G401 (cell line): ENCODE results near the gene AEBP1. TPM values are rescaled to one million over a fixed set of nuclear protein-coding genes. Genes with fewer than 3 reads are reported as not detected.

Experiments used
- DNase-seq: peaks from one replicate; pipeline ENCODE4 v3.0.0-alpha.2; 2015; ENCODE audit warnings: low spot score
- in situ Hi-C: cut with HindIII; loops from 2 replicates; pipeline ENCODE4 v1.10.0; 2016; ENCODE audit warnings: low sequenced_read_pairs, mixed read lengths
- total RNA-seq: library from RNA; depleted of rRNA; stranded (reverse); fragments of >200 nt; shearing (Covaris generic); gene quantifications from 2 replicates; pipeline ENCODE4 v1.2.3, GENCODE V29; 2014

AEBP1 gene
- total RNA-seq, 1 experiment from 2014 or later, result 0.27 TPM

DNA sequence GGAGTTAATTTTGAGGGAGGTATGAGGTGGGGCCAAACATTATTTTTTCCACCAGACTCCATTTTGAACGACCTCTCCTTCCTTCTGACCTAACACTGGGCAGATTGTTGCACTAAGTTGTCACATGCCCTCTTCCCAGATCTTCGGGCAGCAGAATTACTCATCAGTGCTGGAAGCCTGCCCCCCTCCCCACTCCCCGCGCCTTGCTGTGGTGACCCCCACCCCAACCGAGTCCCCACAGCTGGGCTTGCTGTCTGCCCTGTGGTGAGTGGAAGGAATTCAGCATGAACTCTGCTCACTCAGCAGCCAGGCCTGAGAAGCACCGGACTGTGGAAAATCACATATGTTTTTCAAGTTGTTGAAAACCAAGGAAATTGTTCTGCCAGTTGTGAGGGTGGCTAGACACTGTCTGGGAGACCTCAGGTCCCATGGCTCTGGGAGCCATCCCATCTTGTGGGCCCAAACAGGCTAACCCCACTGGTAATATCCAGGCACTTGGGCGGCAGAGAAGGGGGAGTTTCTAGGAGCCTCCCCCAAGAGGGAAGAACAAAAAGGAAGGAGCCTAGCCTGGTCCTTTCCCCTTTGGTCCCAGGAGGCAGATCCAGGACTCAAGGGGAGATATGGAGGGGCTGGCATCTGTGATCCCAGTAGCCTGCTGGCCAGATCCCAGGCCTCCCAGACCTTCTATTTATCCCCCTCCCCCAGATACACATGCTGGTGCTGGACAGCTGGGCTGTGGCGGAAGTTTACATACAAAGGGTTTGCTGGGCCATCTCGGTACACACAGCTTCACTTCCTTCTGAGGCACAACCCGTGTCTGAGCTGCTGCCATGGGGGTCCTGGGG, 3.5 kb upstream of the AEBP1 start:
- in situ Hi-C loops, result no loop called here
- no peak for DNase-seq

- no peak for DNase-seq
- in situ Hi-C loops, result no loop called here
Measured at GRCh38 chr7:44101303-44101965, 2.7 kb upstream of the AEBP1 start.

- no peak for DNase-seq
- in situ Hi-C loops, result no loop called here
Measured at GRCh38 chr7:44101966-44102845, 1.9 kb upstream of the AEBP1 start.

DNA sequence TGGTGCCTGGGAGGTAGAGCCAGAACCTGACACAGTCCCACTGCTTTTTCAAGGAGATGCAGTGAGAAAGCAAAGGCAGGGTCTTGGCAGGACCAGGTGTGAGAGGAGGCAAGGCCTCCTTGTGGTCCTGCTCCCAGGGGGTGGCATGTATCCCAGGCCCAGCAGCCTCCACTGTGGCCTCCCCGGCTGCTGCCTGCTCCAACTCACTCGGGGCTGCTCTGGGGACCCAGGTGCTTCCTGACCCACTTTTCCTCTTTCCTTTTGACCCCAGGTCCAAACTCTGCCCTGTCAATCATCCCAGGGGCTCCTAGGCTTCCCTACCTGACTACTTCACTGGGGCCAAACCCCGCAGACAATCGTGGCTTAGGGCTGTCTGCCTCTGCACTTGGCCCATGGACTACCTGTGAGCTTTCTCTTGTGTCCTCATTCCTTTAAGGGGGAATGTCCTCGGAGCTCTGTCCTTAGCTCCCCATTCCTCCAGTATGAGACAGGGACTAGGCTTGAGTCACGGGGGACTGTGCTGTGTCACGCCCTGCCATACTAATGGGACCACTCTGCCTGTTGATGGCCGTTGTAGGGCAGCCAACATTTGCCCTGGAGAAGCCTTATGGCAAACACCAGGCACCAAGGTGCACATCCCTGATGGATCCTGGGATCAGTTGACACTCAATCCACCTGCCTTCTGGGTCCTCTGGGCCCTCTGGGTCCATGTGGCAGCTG, 1.1 kb upstream of the AEBP1 start:
- DNase-seq, result no peak
- in situ Hi-C loops, result no loop called here

- in situ Hi-C loops, result no loop called here
- no peak for DNase-seq
Measured at GRCh38 chr7:44103566-44103922, 601 bp upstream of the AEBP1 start.

DNA sequence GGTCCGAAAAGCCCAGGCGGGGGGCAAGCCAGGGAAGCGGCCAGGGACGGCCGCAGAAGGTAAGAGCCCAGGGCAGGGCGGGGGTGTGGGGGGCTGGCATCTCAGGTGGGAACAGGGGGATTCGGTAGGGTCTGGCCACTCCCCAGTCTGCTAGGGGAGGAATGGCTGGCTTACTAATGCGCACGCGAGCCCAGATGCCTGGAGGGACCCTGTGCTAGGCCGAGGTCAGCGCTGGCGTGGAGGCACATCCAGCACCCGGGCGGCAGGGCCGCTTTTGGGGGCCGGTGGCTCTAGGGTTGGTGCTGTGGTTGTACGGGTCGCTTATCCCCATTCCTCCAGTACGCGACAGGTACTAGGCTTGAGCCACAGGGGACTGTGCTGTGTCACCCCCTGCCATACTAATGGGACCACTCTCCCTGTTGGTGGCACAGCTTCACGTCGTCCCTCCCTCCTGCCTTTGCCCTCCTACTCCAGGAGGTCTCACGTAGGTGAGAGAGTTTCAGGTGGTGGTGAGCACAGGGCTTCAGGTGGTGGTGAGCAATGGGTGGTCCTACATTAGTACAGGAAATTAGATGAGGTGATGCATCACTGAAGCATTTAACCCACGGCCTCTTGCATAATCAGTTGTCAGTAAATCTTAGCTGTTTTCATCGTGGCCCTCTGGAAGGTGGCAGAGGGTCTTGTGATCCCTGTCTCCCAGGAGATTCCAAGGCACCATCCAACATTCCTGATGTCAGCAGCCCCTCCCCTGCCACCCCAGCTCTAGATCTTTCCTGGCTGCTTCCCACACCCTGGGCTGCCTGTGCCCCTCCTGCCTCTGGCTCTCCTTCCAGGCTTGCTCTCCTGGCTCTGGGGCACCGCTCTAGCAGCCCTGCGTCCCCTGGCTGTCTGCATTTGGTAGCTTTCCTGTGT, 971 bp downstream of the AEBP1 start:
- in situ Hi-C loops, result no loop called here
- no peak for DNase-seq

GRCh38 chr7:44105832-44106231, 1.7 kb downstream of the AEBP1 start:
- in situ Hi-C loops, result no loop called here

GRCh38 chr7:44106311-44107065, 2.3 kb downstream of the AEBP1 start:
- in situ Hi-C loops, result no loop called here
- DNase-seq, result no peak

More at GRCh38 chr7:44105832-44106231, 1.7 kb downstream of the AEBP1 start:
- no peak for DNase-seq

DNA sequence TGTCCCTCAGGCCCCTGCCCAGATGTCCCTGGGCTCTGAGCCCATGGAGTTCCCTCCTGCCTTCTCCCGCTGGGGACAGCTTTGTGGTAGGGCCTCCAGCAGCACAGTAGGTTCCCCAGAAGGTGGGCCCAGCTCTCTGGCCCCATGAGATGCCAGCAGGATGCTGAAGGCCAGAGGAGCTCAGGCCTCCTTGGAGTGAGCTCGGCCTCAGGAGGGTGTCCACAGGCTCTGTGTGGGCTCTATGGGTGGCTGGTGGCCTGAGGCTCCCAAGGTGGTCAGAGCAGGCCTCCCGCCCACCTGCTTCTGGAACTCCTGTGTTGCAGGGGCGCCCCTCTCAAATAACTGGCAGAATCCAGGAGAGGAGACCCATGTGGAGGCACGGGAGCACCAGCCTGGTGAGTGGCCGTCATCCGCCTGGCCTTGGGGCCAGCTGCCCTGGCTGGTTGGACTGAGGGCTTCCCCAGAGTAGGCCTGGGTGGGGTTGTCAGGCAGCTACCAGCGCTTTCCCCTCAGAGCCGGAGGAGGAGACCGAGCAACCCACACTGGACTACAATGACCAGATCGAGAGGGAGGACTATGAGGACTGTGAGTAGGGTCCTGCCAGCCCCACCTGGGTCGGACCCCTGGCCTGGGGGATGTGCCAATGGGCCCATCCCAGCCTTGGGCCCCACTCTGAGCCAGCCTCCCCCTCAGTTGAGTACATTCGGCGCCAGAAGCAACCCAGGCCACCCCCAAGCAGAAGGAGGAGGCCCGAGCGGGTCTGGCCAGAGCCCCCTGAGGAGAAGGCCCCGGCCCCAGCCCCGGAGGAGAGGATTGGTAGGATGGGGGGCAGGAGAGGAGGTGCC, 3.2 kb downstream of the AEBP1 start:
- DNase-seq, result no peak
- in situ Hi-C loops, result no loop called here

- in situ Hi-C loops, result no loop called here
- DNase-seq, result no peak
Measured at GRCh38 chr7:44107961-44108767, 4.0 kb downstream of the AEBP1 start.

DNA sequence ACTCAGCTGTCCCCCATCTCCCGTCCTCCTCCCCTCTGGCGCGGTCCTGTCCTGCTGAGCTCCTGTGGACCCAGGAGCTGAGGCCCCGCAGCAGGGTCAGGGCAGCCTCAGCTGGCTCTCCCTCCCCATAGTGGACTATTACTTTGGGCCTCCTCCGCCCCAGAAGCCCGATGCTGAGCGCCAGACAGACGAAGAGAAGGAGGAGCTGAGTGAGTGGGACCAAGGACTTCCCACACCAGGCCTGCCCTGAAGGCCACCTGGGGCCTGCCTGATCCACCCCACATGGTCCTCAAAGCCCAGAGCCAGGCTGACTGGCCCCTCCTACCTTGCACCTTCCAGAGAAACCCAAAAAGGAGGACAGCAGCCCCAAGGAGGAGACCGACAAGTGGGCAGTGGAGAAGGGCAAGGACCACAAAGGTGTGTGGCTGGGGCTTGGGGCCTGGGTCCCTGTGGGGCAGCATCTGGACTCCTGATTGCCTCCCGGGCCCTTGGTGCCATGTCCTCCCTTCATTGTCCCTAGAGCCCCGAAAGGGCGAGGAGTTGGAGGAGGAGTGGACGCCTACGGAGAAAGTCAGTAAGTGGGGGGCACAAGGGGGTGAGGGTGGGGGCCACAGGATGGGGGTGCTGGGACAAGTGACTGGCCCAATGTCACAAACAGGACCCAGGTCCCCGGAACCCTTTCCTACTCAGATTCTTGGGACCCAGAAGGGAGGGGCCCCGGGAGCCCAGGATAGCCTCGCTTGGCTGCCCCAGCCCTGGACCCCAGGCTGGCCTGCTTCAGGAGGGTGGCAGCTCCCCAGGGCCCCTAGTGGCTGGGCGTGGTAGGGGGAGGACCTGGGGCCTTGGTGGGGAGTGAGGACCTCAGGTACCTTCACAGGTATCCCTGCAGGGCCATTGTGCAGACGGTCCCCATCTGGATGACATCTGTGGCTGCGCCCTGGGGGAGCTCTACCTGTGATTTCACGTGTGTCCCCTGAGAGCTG, 4.9 kb downstream of the AEBP1 start:
- DNase-seq, result no peak
- in situ Hi-C loops, result no loop called here

- DNase-seq, result no peak
- in situ Hi-C loops, result no loop called here
Measured at GRCh38 chr7:44109991-44110390, 5.8 kb downstream of the AEBP1 start.

DNA sequence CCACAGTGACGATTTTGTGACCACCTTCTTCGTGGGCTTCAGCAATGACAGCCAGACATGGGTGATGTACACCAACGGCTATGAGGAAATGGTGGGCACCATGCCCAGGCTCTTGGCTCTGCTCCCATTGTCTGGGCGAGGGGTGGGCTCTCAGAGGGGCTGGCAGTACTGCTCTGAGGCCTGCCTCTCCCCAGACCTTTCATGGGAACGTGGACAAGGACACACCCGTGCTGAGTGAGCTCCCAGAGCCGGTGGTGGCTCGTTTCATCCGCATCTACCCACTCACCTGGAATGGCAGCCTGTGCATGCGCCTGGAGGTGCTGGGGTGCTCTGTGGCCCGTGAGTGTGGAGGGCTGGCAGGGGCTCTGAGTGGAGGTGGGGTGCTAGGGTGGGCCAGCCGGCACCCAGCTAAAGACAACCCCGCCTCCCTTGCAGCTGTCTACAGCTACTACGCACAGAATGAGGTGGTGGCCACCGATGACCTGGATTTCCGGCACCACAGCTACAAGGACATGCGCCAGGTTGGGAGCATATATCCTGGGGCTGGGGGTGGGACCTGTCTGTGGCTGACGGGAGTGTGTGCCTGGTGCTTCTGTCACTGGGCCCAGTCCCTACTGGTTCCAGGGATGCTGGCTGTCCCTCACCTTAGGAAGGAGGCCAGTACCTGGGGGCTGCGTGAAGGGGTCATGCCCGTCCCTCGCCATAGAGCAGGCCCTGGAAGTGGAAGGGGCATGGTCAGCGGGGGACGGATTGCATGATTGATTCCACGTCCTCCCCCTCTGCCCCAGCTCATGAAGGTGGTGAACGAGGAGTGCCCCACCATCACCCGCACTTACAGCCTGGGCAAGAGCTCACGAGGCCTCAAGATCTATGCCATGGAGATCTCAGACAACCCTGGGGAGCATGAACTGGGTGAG, 6.8 kb downstream of the AEBP1 start:
- no peak for DNase-seq
- in situ Hi-C loops, result no loop called here

- in situ Hi-C loops, result no loop called here
- DNase-seq, result peak; percentile 50
Measured at GRCh38 chr7:44111761-44112160, 7.6 kb downstream of the AEBP1 start.
